Mesenteric fat pad (tissue), 1 donor: Measurements from ENCODE around the gene GINS2. TPM values are rescaled to one million over a fixed set of nuclear protein-coding genes. Genes with fewer than 3 reads are reported as not detected.

ENCODE experiments used
- DNase-seq: peaks from one replicate; pipeline ENCODE4 v3.0.0-alpha.2; 2020; ENCODE audit warnings: low spot score
- long read RNA-seq: library from polyadenylated mRNA; unstranded; transcript quantifications from one replicate; pipeline ENCODE4 v2.0.0, GENCODE V29; 2020
- total RNA-seq: library from RNA; stranded (reverse); fragmentation: NEBNext Ultra II Directional; extraction: Animal tissue kit (Norgen Biotek cat#: 25700); gene quantifications from one replicate; pipeline ENCODE4 v1.2.1, GENCODE V29; 2021
- donor health status: DM: yes; HTN: yes; CAD: no.

GINS2 gene
- 0.32 TPM for total RNA-seq
- long read RNA-seq, partial matches to known transcripts: 0 of 3 reads
- long read RNA-seq, other reads (novel, unspliced or antisense): 0 of 3 reads

- DNase-seq: peak; percentile 95
These were observed at the start of gene GINS2 for GRCh38 chr16:85688586-85689284. TSS of gene GINS2 (minus strand) at chr16:85688954. CDS start at chr16:85688898, 56 bp downstream.

- DNase-seq: no peak
These were observed 48.2 kb upstream of the GINS2 start for GRCh38 chr16:85736921-85737320.

GRCh38 chr16:85735946-85736345 lies 47.2 kb upstream of the GINS2 start:
- no peak for DNase-seq

- DNase-seq: no peak
These were observed 46.5 kb upstream of the GINS2 start for GRCh38 chr16:85735225-85735635.

GRCh38 chr16:85734311-85735017 lies 45.7 kb upstream of the GINS2 start:
- no peak for DNase-seq

- DNase-seq: no peak
These were observed 45.1 kb upstream of the GINS2 start for GRCh38 chr16:85733839-85734170.

- no peak for DNase-seq
These were observed 44.5 kb upstream of the GINS2 start for GRCh38 chr16:85733155-85733838.

GRCh38 chr16:85731179-85731578 lies 42.4 kb upstream of the GINS2 start:
- DNase-seq: no peak

GRCh38 chr16:85730186-85730465 lies 41.4 kb upstream of the GINS2 start:
- no peak for DNase-seq

GRCh38 chr16:85729452-85730185 lies 40.9 kb upstream of the GINS2 start:
- no peak for DNase-seq

- DNase-seq: no peak
These were observed 40.1 kb upstream of the GINS2 start for GRCh38 chr16:85728879-85729278.

- no peak for DNase-seq
These were observed 36.2 kb upstream of the GINS2 start for GRCh38 chr16:85724936-85725335.

- no peak for DNase-seq
These were observed 35.5 kb upstream of the GINS2 start for GRCh38 chr16:85724126-85724879.

GRCh38 chr16:85722128-85722893 lies 33.6 kb upstream of the GINS2 start:
- no peak for DNase-seq

- DNase-seq: no peak
These were observed 31.5 kb upstream of the GINS2 start for GRCh38 chr16:85720302-85720637.

- DNase-seq: no peak
These were observed 31.0 kb upstream of the GINS2 start for GRCh38 chr16:85719605-85720301.

- DNase-seq: no peak
These were observed 29.9 kb upstream of the GINS2 start for GRCh38 chr16:85718682-85719081.

GRCh38 chr16:85718153-85718477 lies 29.4 kb upstream of the GINS2 start:
- DNase-seq: no peak

GRCh38 chr16:85717393-85718152 lies 28.8 kb upstream of the GINS2 start:
- no peak for DNase-seq
